Measurements from ENCODE around the gene EXOC4. TPM values are rescaled to one million over a fixed set of nuclear protein-coding genes. Genes with fewer than 3 reads are reported as not detected.

Gene EXOC4
- total RNA-seq, 1 donor from 2014 or later: 79.6 TPM

DNA sequence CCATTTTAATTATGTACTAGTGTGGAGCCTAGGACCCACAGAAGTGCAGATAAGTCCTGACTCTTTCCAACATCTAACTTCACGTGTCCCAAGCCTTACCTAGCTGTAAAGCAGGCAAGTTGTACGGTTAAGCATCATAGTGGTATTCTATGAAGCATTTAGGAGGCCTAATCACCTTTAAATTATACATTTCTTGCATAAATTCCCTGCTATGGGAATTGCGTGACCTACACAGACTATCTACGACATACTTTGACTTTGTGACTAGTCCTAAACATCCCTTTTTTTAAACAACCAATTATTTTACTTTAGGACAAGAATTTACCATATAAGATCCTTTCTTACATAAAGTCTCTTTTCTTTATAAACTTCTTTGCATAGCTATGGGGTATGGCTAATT, 836.6 kb downstream of the EXOC4 start:
- intact Hi-C loops (cut with micrococcal nuclease): no loop called here

DNA sequence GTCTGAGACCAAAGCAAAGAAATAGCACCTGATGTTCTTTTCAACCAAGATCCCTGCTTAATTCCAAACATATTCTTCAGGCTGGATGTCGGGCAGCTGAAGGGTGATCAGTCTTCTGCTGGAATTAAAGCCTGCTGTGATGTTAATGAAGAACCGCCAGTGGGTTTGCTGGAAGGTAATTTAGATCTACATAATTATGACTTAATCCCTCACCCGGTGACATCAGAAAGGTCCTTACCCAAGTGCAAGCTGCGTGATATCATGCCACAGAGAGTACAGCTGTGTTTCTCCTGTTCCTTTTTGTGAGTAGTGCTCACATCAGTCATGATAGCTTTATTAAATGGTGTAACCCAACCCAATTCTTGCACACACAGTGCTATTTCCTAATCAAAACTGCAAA, 845.2 kb downstream of the EXOC4 start:
- intact Hi-C loops (cut with micrococcal nuclease): no loop called here

- intact Hi-C loops (cut with micrococcal nuclease): no loop called here
Measured at GRCh38 chr7:134101716-134102115, 848.8 kb downstream of the EXOC4 start.

DNA sequence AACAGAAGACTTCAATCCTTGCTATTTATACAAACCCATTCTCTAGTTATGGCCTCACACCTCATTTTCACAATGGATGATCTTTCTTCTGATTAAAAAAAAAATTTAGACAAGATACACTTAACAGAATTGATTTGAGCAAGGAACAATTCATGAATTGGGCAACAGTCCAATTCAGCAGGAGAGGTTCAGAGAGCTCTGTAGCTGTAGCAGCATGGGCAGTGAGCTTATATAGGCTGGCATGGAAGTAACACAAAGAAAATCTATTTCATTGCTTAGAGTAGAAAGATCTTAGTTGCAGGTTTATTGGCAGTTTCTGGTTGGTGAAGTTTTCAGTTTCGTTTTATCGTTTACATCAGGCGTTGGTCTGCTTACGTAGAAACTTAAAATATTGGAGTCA, 851.3 kb downstream of the EXOC4 start:
- intact Hi-C loops (cut with micrococcal nuclease): no loop called here

DNA sequence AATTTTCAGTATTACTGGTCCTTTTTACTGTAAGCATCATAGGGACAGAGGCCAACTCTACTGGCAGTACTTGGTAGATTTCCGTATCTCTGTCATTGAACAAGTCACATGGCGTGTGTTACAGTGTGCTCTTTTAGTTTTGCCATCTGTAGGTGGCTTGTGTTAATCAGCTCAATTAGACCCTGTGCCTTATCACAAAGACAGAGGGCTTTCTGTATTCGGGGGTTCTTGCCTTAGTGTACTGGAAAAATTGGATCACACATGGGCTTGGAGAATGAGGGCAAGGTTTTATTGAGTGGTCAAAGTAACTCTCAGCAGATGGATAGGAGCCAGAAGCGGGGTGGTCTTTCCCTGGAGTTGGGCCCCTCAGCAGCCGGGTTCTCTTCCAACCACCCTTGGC, 853.0 kb downstream of the EXOC4 start:
- intact Hi-C loops (cut with micrococcal nuclease): no loop called here

- intact Hi-C loops (cut with micrococcal nuclease): no loop called here
Measured at GRCh38 chr7:134108802-134109201, 855.9 kb downstream of the EXOC4 start.

- intact Hi-C loops (cut with micrococcal nuclease): no loop called here
Measured at GRCh38 chr7:134113655-134114054, 860.8 kb downstream of the EXOC4 start.

DNA sequence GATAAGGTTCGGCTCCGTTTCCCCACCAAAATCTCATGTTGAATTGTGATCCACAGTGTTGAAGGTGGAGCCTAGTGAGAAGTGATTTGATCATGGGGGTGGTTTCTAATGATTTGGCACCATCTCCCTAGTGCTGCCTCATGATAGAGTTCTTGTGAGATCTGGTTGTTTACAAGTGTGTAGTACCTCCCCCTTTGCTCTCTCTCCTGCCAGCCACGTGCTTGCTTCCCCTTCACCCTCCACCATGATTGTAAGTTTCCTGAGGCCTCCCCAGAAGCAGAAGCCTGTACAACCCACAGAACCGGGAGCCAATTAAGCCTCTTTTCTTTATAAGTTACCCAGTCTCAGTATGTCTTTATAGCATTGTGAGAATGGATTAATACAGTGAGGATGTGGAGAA, 862.1 kb downstream of the EXOC4 start:
- intact Hi-C loops (cut with micrococcal nuclease): no loop called here

Other genes with a start within 250 kb of the EXOC4 start
- gene CHCHD3, start 171.0 kb upstream of the EXOC4 start, total RNA-seq: 52.6 and 52.8 TPM in 2 replicates